Stimulated activated naive CD8-positive, alpha-beta T cell treated with anti-CD3 and anti-CD28 coated beads, Interleukin-15, Interleukin-2, amounts not matched to agents 100 ng/mL and 50 ng/mL, for 24 hours (primary cell): Measurements from ENCODE around the gene FOSB.

Experiments used
- H3K27ac Mint-ChIP-seq: one replicate; pipeline ENCODE4 v1.8.0; 2021; ENCODE audit warnings: mild to moderate bottlenecking, mixed read lengths
- H3K27me3 Mint-ChIP-seq: one replicate; pipeline ENCODE4 v1.8.0; 2021; ENCODE audit warnings: mixed read lengths
- H3K36me3 Mint-ChIP-seq: one replicate; pipeline ENCODE4 v1.8.0; 2021; ENCODE audit warnings: low read depth, mixed read lengths
- H3K4me1 Mint-ChIP-seq: one replicate; pipeline ENCODE4 v1.8.0; 2021; ENCODE audit warnings: low read depth, mixed read lengths
- H3K4me3 Mint-ChIP-seq: one replicate; pipeline ENCODE4 v1.8.0; 2021; ENCODE audit warnings: mild to moderate bottlenecking, mixed read lengths
- H3K9me3 Mint-ChIP-seq: one replicate; pipeline ENCODE4 v1.8.0; 2021; ENCODE audit warnings: mixed read lengths

The FOSB gene

DNA sequence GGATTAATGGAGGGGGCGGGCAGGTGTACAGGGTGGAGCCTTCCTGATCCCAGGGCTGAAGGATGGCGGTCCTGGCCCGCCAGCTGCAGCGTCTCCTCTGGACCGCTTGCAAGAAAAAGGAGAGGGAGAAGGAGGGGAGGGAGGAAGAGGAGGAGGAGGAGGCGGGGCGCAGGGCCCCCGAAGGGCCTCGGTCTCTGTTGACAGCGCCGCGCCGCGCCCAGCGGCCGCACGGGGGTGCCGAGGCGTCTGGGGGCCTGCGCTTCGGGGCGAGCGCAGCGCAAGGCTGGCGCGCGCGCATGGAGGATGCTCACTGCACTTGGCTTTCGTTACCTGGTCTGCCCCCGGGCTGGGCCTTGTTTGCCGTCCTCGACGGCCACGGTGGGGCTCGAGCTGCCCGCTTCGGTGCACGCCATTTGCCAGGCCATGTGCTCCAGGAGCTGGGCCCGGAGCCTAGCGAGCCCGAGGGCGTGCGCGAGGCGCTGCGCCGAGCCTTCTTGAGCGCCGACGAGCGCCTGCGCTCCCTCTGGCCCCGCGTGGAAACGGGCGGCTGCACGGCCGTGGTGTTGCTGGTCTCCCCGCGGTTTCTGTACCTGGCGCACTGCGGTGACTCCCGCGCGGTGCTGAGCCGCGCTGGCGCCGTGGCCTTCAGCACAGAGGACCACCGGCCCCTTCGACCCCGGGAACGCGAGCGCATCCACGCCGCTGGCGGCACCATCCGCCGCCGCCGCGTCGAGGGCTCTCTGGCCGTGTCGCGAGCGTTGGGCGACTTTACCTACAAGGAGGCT, 30.8 kb downstream of the FOSB start, which contains the start of gene PPM1N:
Gene PPM1N, plus strand, starts transcription at position 33 of the 785 bp plus-strand sequence. Its CDS starts 30 bp downstream, at position 63.
- Mint-ChIP-seq H3K27me3 (peaks cover 16% of the 10 kb centered on the region), H3K4me3 (peak within 1 kb of the TSS; percentile 80), H3K9me3 (no peaks in the 10 kb centered on the region), H3K36me3 (no peaks in the 10 kb centered on the region), H3K27ac (peak within 1 kb of the TSS; percentile 67), H3K4me1 (peaks cover 52% of the 10 kb centered on the region)

- peaks cover 47% of the 10 kb centered on the region for H3K4me1 Mint-ChIP-seq
Observed at GRCh38 chr19:45499196-45500180, 31.7 kb downstream of the FOSB start.

DNA sequence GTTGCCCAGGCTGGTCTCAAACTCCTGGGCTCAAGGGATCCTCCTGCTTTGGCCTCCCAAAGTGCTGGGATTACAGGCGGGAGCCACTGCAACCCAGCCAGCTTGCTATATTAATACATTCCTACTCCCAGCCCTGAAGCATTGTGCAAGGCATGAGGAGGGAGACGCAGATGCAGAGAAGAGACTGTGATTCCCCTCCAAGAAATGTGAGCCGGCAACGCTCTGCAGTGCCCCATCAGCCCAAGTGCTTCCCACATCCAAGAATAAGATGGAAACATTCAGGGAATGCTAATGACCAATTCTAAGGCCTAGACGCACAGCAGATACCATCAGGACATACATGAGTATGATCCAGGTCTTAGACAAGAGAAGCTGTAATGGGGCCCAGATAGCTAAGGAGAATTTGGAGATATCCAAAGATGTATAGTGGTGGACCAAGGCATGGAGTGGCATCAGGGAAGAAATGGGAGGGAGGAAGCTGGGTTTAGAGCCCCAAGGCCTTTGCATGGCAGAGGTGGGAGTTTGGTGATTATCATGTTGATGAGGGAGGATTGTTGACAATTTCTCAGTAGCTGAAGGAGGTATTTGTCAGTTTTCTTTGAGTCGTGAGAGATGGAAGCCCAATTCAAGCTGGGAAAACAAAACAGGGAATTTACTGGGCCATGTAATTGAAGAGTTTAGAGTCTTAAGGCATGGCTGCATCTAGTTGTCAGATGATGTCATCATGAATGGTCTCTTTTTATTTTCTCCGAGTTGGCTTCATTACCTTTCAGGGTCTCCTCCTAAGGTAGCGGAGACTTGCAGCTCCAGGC, 33.3 kb downstream of the FOSB start:
- Mint-ChIP-seq H3K4me1 (peaks cover 51% of the 10 kb centered on the region), H3K9me3 (no peaks in the 10 kb centered on the region), H3K27me3 (peaks cover 6% of the 10 kb centered on the region), H3K4me3 (no peak overlapping the region), H3K27ac (no peak overlapping the region), H3K36me3 (no peaks in the 10 kb centered on the region)

More at GRCh38 chr19:45499196-45500180, 31.7 kb downstream of the FOSB start:
- Mint-ChIP-seq H3K27ac (no peak overlapping the region), H3K4me3 (peak overlapping the region; percentile 69), H3K27me3 (peaks cover 16% of the 10 kb centered on the region), H3K9me3 (no peaks in the 10 kb centered on the region), H3K36me3 (no peaks in the 10 kb centered on the region)

DNA sequence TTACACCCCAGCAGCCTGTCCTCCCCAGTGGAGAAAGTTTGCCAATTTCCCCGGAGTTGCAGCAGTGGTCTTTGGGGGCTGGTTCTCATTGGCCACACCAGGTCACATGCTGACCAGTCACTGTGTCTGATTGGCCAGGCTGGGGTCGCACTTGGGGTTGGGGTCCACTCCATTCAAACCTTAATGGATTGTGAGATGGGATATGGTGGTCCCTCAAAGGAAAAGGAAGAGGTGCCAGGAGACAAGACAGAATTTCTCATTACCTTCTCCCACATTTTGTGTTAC, 33.9 kb downstream of the FOSB start:
- Mint-ChIP-seq H3K4me1 (peaks cover 53% of the 10 kb centered on the region), H3K27me3 (peaks cover 6% of the 10 kb centered on the region), H3K36me3 (no peaks in the 10 kb centered on the region), H3K4me3 (no peak overlapping the region), H3K9me3 (no peaks in the 10 kb centered on the region), H3K27ac (no peak overlapping the region)

GRCh38 chr19:45502111-45502510, 34.3 kb downstream of the FOSB start:
- no peak overlapping the region for H3K4me3 Mint-ChIP-seq
- H3K9me3 Mint-ChIP-seq, result no peaks in the 10 kb centered on the region
- H3K36me3 Mint-ChIP-seq, result no peaks in the 10 kb centered on the region
- H3K27ac Mint-ChIP-seq, result no peak overlapping the region
- peaks cover 50% of the 10 kb centered on the region for H3K4me1 Mint-ChIP-seq
- peaks cover 6% of the 10 kb centered on the region for H3K27me3 Mint-ChIP-seq

- Mint-ChIP-seq H3K4me1 (peaks cover 39% of the 10 kb centered on the region), H3K36me3 (no peaks in the 10 kb centered on the region)
Observed at GRCh38 chr19:45503909-45504308, 36.1 kb downstream of the FOSB start.

GRCh38 chr19:45505151-45505995, 37.6 kb downstream of the FOSB start:
- Mint-ChIP-seq H3K36me3 (peaks cover 10% of the 10 kb centered on the region), H3K4me3 (peak overlapping the region; percentile 78), H3K27me3 (no peaks in the 10 kb centered on the region), H3K4me1 (peaks cover 45% of the 10 kb centered on the region), H3K27ac (peak overlapping the region; percentile 58), H3K9me3 (no peaks in the 10 kb centered on the region)

More at GRCh38 chr19:45503909-45504308, 36.1 kb downstream of the FOSB start:
- H3K4me3 Mint-ChIP-seq, result no peak overlapping the region
- peaks cover 6% of the 10 kb centered on the region for H3K27me3 Mint-ChIP-seq
- H3K9me3 Mint-ChIP-seq, result no peaks in the 10 kb centered on the region
- no peak overlapping the region for H3K27ac Mint-ChIP-seq

GRCh38 chr19:45505996-45506245, 38.1 kb downstream of the FOSB start:
- Mint-ChIP-seq H3K36me3 (peaks cover 11% of the 10 kb centered on the region), H3K4me1 (peaks cover 50% of the 10 kb centered on the region), H3K4me3 (peak overlapping the region; percentile 78), H3K9me3 (no peaks in the 10 kb centered on the region), H3K27me3 (no peaks in the 10 kb centered on the region), H3K27ac (peak overlapping the region; percentile 58)

GRCh38 chr19:45506246-45506988, 38.6 kb downstream of the FOSB start:
- H3K4me3 Mint-ChIP-seq, result peak overlapping the region; percentile 97
- H3K36me3 Mint-ChIP-seq, result peaks cover 15% of the 10 kb centered on the region
- peaks cover 52% of the 10 kb centered on the region for H3K4me1 Mint-ChIP-seq

DNA sequence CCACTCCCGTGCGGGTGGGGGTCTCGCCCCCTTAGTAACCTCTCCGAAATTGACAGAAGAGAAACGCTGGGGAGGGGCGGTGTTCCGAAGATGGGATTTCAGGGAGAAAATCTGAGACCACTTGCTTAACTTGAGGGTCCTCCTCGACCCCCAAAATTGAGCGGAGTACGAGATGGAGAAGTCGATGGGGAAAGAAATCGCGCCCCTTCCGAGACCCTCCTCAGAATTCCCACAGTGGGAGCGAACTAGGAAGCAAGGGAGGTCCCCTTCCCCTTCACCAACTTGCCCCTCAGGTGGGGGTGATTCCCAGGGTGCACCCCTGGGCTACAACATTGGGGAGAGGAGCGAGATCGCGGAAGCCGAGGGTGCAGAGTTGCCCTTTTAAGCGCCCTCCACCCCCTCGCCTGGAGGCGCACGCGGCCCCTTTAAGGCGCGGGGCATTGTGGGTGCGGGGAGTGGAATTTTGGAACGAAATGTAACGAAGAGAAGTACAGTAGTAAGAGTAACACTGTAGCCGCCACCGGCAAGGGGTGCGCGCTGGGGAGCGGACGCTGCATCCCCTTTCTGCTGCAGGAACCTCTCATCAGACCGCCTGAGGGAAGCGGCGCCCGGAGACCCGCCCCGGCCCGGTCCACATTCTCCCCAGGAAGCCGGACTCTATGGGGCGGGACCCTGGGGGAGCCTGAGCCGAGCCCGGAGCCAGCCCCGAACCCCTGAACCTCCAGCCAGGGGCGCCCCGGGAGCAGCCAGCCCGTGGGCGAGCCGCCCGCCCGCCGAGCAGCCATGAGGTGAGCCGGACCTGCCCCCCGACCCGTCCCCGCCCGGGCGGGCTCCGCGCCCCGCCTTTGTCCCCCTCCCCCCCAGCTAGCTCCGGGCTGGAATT, 39.4 kb downstream of the FOSB start, which contains the start of gene VASP:
Gene VASP, plus strand, starts transcription at position 491 of the 883 bp plus-strand sequence. Its CDS starts 293 bp downstream, at position 784.
- Mint-ChIP-seq H3K27ac (peak within 1 kb of the TSS; percentile 94), H3K36me3 (peaks cover 15% of the 10 kb centered on the region), H3K27me3 (no peaks in the 10 kb centered on the region), H3K4me3 (peak within 1 kb of the TSS; percentile 97), H3K4me1 (peaks cover 54% of the 10 kb centered on the region), H3K9me3 (no peaks in the 10 kb centered on the region)

More at GRCh38 chr19:45506246-45506988, 38.6 kb downstream of the FOSB start:
- Mint-ChIP-seq H3K9me3 (no peaks in the 10 kb centered on the region), H3K27ac (peak overlapping the region; percentile 94), H3K27me3 (no peaks in the 10 kb centered on the region)

- Mint-ChIP-seq H3K27ac (peak overlapping the region; percentile 63), H3K4me3 (peak overlapping the region; percentile 97), H3K9me3 (no peaks in the 10 kb centered on the region), H3K27me3 (no peaks in the 10 kb centered on the region), H3K36me3 (peaks cover 16% of the 10 kb centered on the region), H3K4me1 (peaks cover 53% of the 10 kb centered on the region)
Observed at GRCh38 chr19:45507872-45508416, 40.1 kb downstream of the FOSB start.

- H3K4me3 Mint-ChIP-seq, result peak overlapping the region; percentile 97
- no peaks in the 10 kb centered on the region for H3K9me3 Mint-ChIP-seq
- H3K36me3 Mint-ChIP-seq, result peaks cover 18% of the 10 kb centered on the region
- H3K27ac Mint-ChIP-seq, result peak overlapping the region; percentile 63
- H3K4me1 Mint-ChIP-seq, result peaks cover 58% of the 10 kb centered on the region
- H3K27me3 Mint-ChIP-seq, result no peaks in the 10 kb centered on the region
Observed at GRCh38 chr19:45508417-45508860, 40.6 kb downstream of the FOSB start.
